Measurements from ENCODE around the gene RAD51B.
A peak's percentile ranks its signal among the peaks of the same experiment; 100 is the strongest.
"Not testable (repeated sequence)": the region's sequence is repeated elsewhere in the genome, so short reads cannot be mapped to it uniquely, and the experiment has no call there.

The RAD51B gene

GRCh38 chr14:68279437-68279720, 459.8 kb downstream of the RAD51B start:
- no peak for DNase-seq (ENCODE audit: low read depth)

GRCh38 chr14:68279777-68280233, 460.2 kb downstream of the RAD51B start:
- no peak for DNase-seq (ENCODE audit: low read depth)

GRCh38 chr14:68281497-68281896, 461.9 kb downstream of the RAD51B start:
- DNase-seq (ENCODE audit: low read depth) = no peak

- no peak for DNase-seq (ENCODE audit: low read depth)
Observed at GRCh38 chr14:68282479-68283377, 463.1 kb downstream of the RAD51B start.

- DNase-seq (ENCODE audit: low read depth) = no peak
Observed at GRCh38 chr14:68283378-68284123, 464.0 kb downstream of the RAD51B start.

- no peak for DNase-seq (ENCODE audit: low read depth)
Observed at GRCh38 chr14:68284333-68284732, 464.8 kb downstream of the RAD51B start.

- DNase-seq (ENCODE audit: low read depth) = no peak
Observed at GRCh38 chr14:68284834-68285233, 465.3 kb downstream of the RAD51B start.

GRCh38 chr14:68285421-68286179, 466.0 kb downstream of the RAD51B start:
- DNase-seq (ENCODE audit: low read depth) = peak; percentile 22

- no peak for DNase-seq (ENCODE audit: low read depth)
Observed at GRCh38 chr14:68286667-68287066, 467.1 kb downstream of the RAD51B start.

GRCh38 chr14:68289452-68289851, 469.9 kb downstream of the RAD51B start:
- not testable (repeated sequence) for DNase-seq (ENCODE audit: low read depth)

- no peak for DNase-seq (ENCODE audit: low read depth)
Observed at GRCh38 chr14:68291820-68292219, 472.2 kb downstream of the RAD51B start.

- DNase-seq (ENCODE audit: low read depth) = no peak
Observed at GRCh38 chr14:68292441-68293215, 473.0 kb downstream of the RAD51B start.

- no peak for DNase-seq (ENCODE audit: low read depth)
Observed at GRCh38 chr14:68293404-68293803, 473.8 kb downstream of the RAD51B start.

GRCh38 chr14:68295316-68295816, 475.8 kb downstream of the RAD51B start:
- DNase-seq (ENCODE audit: low read depth) = no peak

GRCh38 chr14:68297039-68297438, 477.5 kb downstream of the RAD51B start:
- no peak for DNase-seq (ENCODE audit: low read depth)

- DNase-seq (ENCODE audit: low read depth) = no peak
Observed at GRCh38 chr14:68297876-68298468, 478.4 kb downstream of the RAD51B start.

GRCh38 chr14:68300608-68301007, 481.0 kb downstream of the RAD51B start:
- DNase-seq (ENCODE audit: low read depth) = no peak

GRCh38 chr14:68301219-68301618, 481.6 kb downstream of the RAD51B start:
- DNase-seq (ENCODE audit: low read depth) = no peak

GRCh38 chr14:68302938-68303337, 483.4 kb downstream of the RAD51B start:
- not testable (repeated sequence) for DNase-seq (ENCODE audit: low read depth)

GRCh38 chr14:68305738-68306137, 486.2 kb downstream of the RAD51B start:
- no peak for DNase-seq (ENCODE audit: low read depth)

GRCh38 chr14:68306265-68306933, 486.8 kb downstream of the RAD51B start:
- no peak for DNase-seq (ENCODE audit: low read depth)
